Astrocyte (in vitro differentiated cells and primary cell): ENCODE results near the gene AMER2.

Experiments
- CTCF ChIP-seq: IDR thresholded peaks from 2 replicates; pipeline ENCODE4 v1.5.1; 2011; ENCODE audit warnings: low read depth, mild to moderate bottlenecking, inconsistent platforms, low read length, moderate library complexity; ENCODE audit not compliant: insufficient read depth
- EZH2 ChIP-seq: IDR thresholded peaks from 2 replicates; pipeline ENCODE4 v1.6.1; 2012; ENCODE audit warnings: mild to moderate bottlenecking, low read length, inconsistent platforms; ENCODE audit not compliant: insufficient read depth

GRCh38 chr13:25165663-25166062, 6.4 kb downstream of the AMER2 start:
- TF ChIP-seq CTCF (no peak), EZH2 (no peak)
